ENCODE measurements around the gene SORBS1. TPM values are rescaled to one million over a fixed set of nuclear protein-coding genes. Genes with fewer than 3 reads are reported as not detected.

The SORBS1 gene
- total and polyA plus RNA-seq, 4 donors, result 33.2 to 71.3 (median 44.1) TPM

GRCh38 chr10:95500649-95501048 lies 60.5 kb downstream of the SORBS1 start:
- no peaks in the 10 kb centered on the region for H3K36me3 ChIP-seq (ENCODE audit: control insufficient read depth in 4 of 4, insufficient read depth in 3 of 4, low read depth in 1 of 4, low read length in 3 of 4)
- H3K4me3 ChIP-seq (ENCODE audit: low read depth in 1 of 3, low read length in 3 of 3), result no peak overlapping the region
- no peak for DNase-seq (ENCODE audit: low spot score)
- H3K27ac ChIP-seq (ENCODE audit: low read depth in 1 of 2, low read length in 2 of 2), result peak overlapping the region; percentile 63 to 89
- no peaks in the 10 kb centered on the region for H3K9me3 ChIP-seq (ENCODE audit: control insufficient read depth in 4 of 4, low read length in 3 of 4)
- TF ChIP-seq NR2F2 (IDR thresholded peaks at IDR 0.05), result no peak
- TF ChIP-seq HNF4A (conservative IDR thresholded peaks at IDR 0.05), result no peak
- no peak for TF ChIP-seq CTCF (IDR thresholded peaks at IDR 0.05; ENCODE audit: low read depth, low read length, missing input control)
- no peak for TF ChIP-seq RXRA (IDR thresholded peaks at IDR 0.05)
- no peak for TF ChIP-seq SP1 (IDR thresholded peaks at IDR 0.05)
- TF ChIP-seq EGR1 (IDR thresholded peaks at IDR 0.05; ENCODE audit: low read depth in 2 of 2), result no peak
- no peak for TF ChIP-seq TAF1 (conservative IDR thresholded peaks at IDR 0.05)
- no peak for TF ChIP-seq ZBTB33 (IDR thresholded peaks at IDR 0.05)
- TF ChIP-seq REST (IDR thresholded peaks at IDR 0.05), result no peak
- WGBS, result 87% methylated on average over 7 of the region's 7 CpGs
- H3K9ac ChIP-seq (ENCODE audit: low read depth in 1 of 2, low read length in 2 of 2), result no peak overlapping the region
- peaks cover 21 to 54% (median 49%) of the 10 kb centered on the region in 4 donors for H3K4me1 ChIP-seq (ENCODE audit: control insufficient read depth in 4 of 4, insufficient read depth in 4 of 4, low read length in 3 of 4)
- H3K27me3 ChIP-seq (ENCODE audit: control insufficient read depth in 4 of 4, insufficient read depth in 4 of 4, low read length in 3 of 4), result no peaks in the 10 kb centered on the region

- H3K9ac ChIP-seq (ENCODE audit: low read depth in 1 of 2, low read length in 2 of 2), result no peak overlapping the region
- H3K4me1 ChIP-seq (ENCODE audit: control insufficient read depth in 4 of 4, insufficient read depth in 4 of 4, low read length in 3 of 4), result peaks cover 21 to 52% (median 47%) of the 10 kb centered on the region in 4 donors
- WGBS, result 70% methylated on average over 4 of the region's 4 CpGs
- TF ChIP-seq NR2F2 (IDR thresholded peaks at IDR 0.05), result no peak
- no peak for TF ChIP-seq YY1 (IDR thresholded peaks at IDR 0.05)
- no peak for TF ChIP-seq CTCF (IDR thresholded peaks at IDR 0.05; ENCODE audit: low read depth, low read length, missing input control)
- no peaks in the 10 kb centered on the region for H3K27me3 ChIP-seq (ENCODE audit: control insufficient read depth in 4 of 4, insufficient read depth in 4 of 4, low read length in 3 of 4)
- H3K27ac ChIP-seq (ENCODE audit: low read depth in 1 of 2, low read length in 2 of 2), result peak overlapping the region; percentile 10 to 89
- DNase-seq (ENCODE audit: low spot score), result no peak
- H3K4me3 ChIP-seq (ENCODE audit: low read depth in 1 of 3, low read length in 3 of 3), result no peak overlapping the region
- H3K36me3 ChIP-seq (ENCODE audit: control insufficient read depth in 4 of 4, insufficient read depth in 3 of 4, low read depth in 1 of 4, low read length in 3 of 4), result no peaks in the 10 kb centered on the region
- H3K9me3 ChIP-seq (ENCODE audit: control insufficient read depth in 4 of 4, low read length in 3 of 4), result no peaks in the 10 kb centered on the region
Measured at GRCh38 chr10:95500097-95500496, 61.1 kb downstream of the SORBS1 start.

Measured in liver (tissue), 9 donors.